HEK293 (cell line): Measurements from ENCODE around the gene TPMT.

Experiments used
- CTCF ChIA-PET: fragments of 350-600 bp; formaldehyde crosslinking; extraction: SDS; loops from one replicate; lab custom pipeline; 2021; ENCODE audit warnings: antibody characterized with exemption; lab: Yijun Ruan, JAX
- POLR2A ChIA-PET: fragments of 300-600 bp; formaldehyde crosslinking; extraction: SDS; loops from one replicate; lab custom pipeline; 2020; ENCODE audit warnings: antibody characterized with exemption, inconsistent platforms; lab: Yijun Ruan, JAX
- H3K27ac ChIP-seq: fragments of 200-500 bp; sonication (Bioruptor generic); 2 replicates; pipeline ENCODE4 v1.5.1; 2014; ENCODE audit warnings: low read depth, low read length, control low read depth, inconsistent platforms; ENCODE audit errors: extremely low read depth
- H3K36me3 ChIP-seq, 2 experiments: fragments of 200-500 bp in 1 of 2; sonication (Bioruptor generic) in 1 of 2; 1 replicate in 1 of 2; 2 replicates in 1 of 2; pipeline ENCODE4 v1.5.1; 2014 to 2017; ENCODE audit warnings: inconsistent platforms in 2 of 2, low read length in 2 of 2; ENCODE audit not compliant: control insufficient read depth in 2 of 2, insufficient read depth in 1 of 2
- H3K4me1 ChIP-seq: fragments of 200-500 bp; sonication (Bioruptor generic); 2 replicates; pipeline ENCODE4 v1.5.1; 2014; ENCODE audit warnings: mild to moderate bottlenecking, low read length, inconsistent platforms; ENCODE audit not compliant: control insufficient read depth, insufficient read depth
- H3K4me3 ChIP-seq: 2 replicates; pipeline ENCODE4 v1.5.1; 2011; ENCODE audit warnings: low read depth, mild to moderate bottlenecking, control low read depth, low read length, moderate library complexity
- H3K9me3 ChIP-seq: fragments of 200-500 bp; sonication (Bioruptor generic); 2 replicates; pipeline ENCODE4 v1.5.1; 2014; ENCODE audit warnings: low read depth, low read length, inconsistent platforms; ENCODE audit not compliant: control insufficient read depth, insufficient read depth
- GLI2 ChIP-seq: fragments of 450-650 bp; formaldehyde crosslinking; IDR thresholded peaks from 2 replicates; pipeline ENCODE4; 2017; ENCODE audit warnings: missing biosample characterization, missing genetic modification characterization, low read depth, borderline replicate concordance
- INSM2 ChIP-seq: fragments of 450-650 bp; formaldehyde crosslinking; IDR thresholded peaks from 2 replicates; pipeline ENCODE4 v1.5.1; 2016; ENCODE audit warnings: missing biosample characterization, missing genetic modification characterization
- OVOL3 ChIP-seq: fragments of 450-650 bp; formaldehyde crosslinking; IDR thresholded peaks from 2 replicates; pipeline ENCODE4 v1.5.1; 2016; ENCODE audit warnings: missing biosample characterization, missing genetic modification characterization
- ZFP37 ChIP-seq: fragments of 450-650 bp; formaldehyde crosslinking; IDR thresholded peaks from 2 replicates; pipeline ENCODE4 v1.5.1; 2016; ENCODE audit warnings: missing biosample characterization, missing genetic modification characterization
- ZFP69B ChIP-seq: fragments of 450-650 bp; formaldehyde crosslinking; IDR thresholded peaks from 2 replicates; pipeline ENCODE4 v1.5.1; 2016; ENCODE audit warnings: missing biosample characterization, missing genetic modification characterization
- ZIC2 ChIP-seq: fragments of 450-650 bp; formaldehyde crosslinking; IDR thresholded peaks from 2 replicates; pipeline ENCODE4 v1.5.1; 2016; ENCODE audit warnings: missing biosample characterization, missing genetic modification characterization
- ZNF132 ChIP-seq: fragments of 450-650 bp; formaldehyde crosslinking; IDR thresholded peaks from 2 replicates; pipeline ENCODE4 v1.5.1; 2017; ENCODE audit warnings: missing biosample characterization, missing genetic modification characterization, borderline replicate concordance
- ZNF138 ChIP-seq: fragments of 450-650 bp; formaldehyde crosslinking; IDR thresholded peaks from 2 replicates; pipeline ENCODE4 v1.5.1; 2016; ENCODE audit warnings: missing biosample characterization, missing genetic modification characterization, borderline replicate concordance
- ZNF223 ChIP-seq: fragments of 450-650 bp; formaldehyde crosslinking; IDR thresholded peaks from 2 replicates; pipeline ENCODE4 v1.5.1; 2016; ENCODE audit warnings: missing biosample characterization, missing genetic modification characterization
- ZNF24 ChIP-seq: fragments of 450-650 bp; formaldehyde crosslinking; IDR thresholded peaks from 2 replicates; pipeline ENCODE4 v1.5.1; 2016; ENCODE audit warnings: missing biosample characterization, missing genetic modification characterization
- ZNF266 ChIP-seq: fragments of 450-650 bp; formaldehyde crosslinking; IDR thresholded peaks from 2 replicates; pipeline ENCODE4 v1.5.1; 2016; ENCODE audit warnings: missing biosample characterization, missing genetic modification characterization, low read depth
- ZNF324 ChIP-seq: fragments of 450-650 bp; formaldehyde crosslinking; IDR thresholded peaks from 2 replicates; pipeline ENCODE4 v1.5.1; 2016; ENCODE audit warnings: missing biosample characterization, missing genetic modification characterization
- ZNF341 ChIP-seq: fragments of 450-650 bp; formaldehyde crosslinking; IDR thresholded peaks from 2 replicates; pipeline ENCODE4; 2016; ENCODE audit warnings: low read depth, missing biosample characterization, missing genetic modification characterization
- ZNF394 ChIP-seq: fragments of 450-650 bp; formaldehyde crosslinking; IDR thresholded peaks from 2 replicates; pipeline ENCODE4 v1.5.1; 2016; ENCODE audit warnings: missing biosample characterization, missing genetic modification characterization, mild to moderate bottlenecking, moderate library complexity, borderline replicate concordance
- ZNF433 ChIP-seq: fragments of 450-650 bp; formaldehyde crosslinking; IDR thresholded peaks from 2 replicates; pipeline ENCODE4 v1.5.1; 2016; ENCODE audit warnings: missing biosample characterization, missing genetic modification characterization, low read depth
- ZNF514 ChIP-seq: fragments of 450-650 bp; formaldehyde crosslinking; IDR thresholded peaks from 2 replicates; pipeline ENCODE4 v1.5.1; 2016; ENCODE audit warnings: missing biosample characterization, missing genetic modification characterization
- ZNF580 ChIP-seq: fragments of 450-650 bp; formaldehyde crosslinking; IDR thresholded peaks from 2 replicates; pipeline ENCODE4 v1.5.1; 2016; ENCODE audit warnings: missing biosample characterization, missing genetic modification characterization
- ZNF610 ChIP-seq: fragments of 450-650 bp; formaldehyde crosslinking; IDR thresholded peaks from 2 replicates; pipeline ENCODE4 v1.5.1; 2016; ENCODE audit warnings: missing biosample characterization, missing genetic modification characterization, borderline replicate concordance
- ZNF629 ChIP-seq: fragments of 450-650 bp; formaldehyde crosslinking; IDR thresholded peaks from 2 replicates; pipeline ENCODE4 v1.5.1; 2017; ENCODE audit warnings: missing biosample characterization, missing genetic modification characterization
- ZNF654 ChIP-seq: fragments of 450-650 bp; formaldehyde crosslinking; IDR thresholded peaks from 2 replicates; pipeline ENCODE4 v1.5.1; 2016; ENCODE audit warnings: low read depth, missing biosample characterization, missing genetic modification characterization
- ZXDB ChIP-seq: fragments of 450-650 bp; formaldehyde crosslinking; IDR thresholded peaks from 2 replicates; pipeline ENCODE4 v1.5.1; 2016; ENCODE audit warnings: missing biosample characterization, missing genetic modification characterization
- TF ChIP-seq, protein P1 (sequence below): fragments of 450-650 bp; formaldehyde crosslinking; IDR thresholded peaks from 2 replicates; pipeline ENCODE4 v1.5.1; 2016; ENCODE audit warnings: missing biosample characterization, missing genetic modification characterization, borderline replicate concordance
- TF ChIP-seq, protein P2 (sequence below): fragments of 450-650 bp; formaldehyde crosslinking; IDR thresholded peaks from 2 replicates; pipeline ENCODE4 v1.5.1; 2016; ENCODE audit warnings: missing biosample characterization, missing genetic modification characterization
- TF ChIP-seq, protein P3 (sequence below): fragments of 450-650 bp; formaldehyde crosslinking; IDR thresholded peaks from 2 replicates; pipeline ENCODE4 v1.5.1; 2016; ENCODE audit warnings: missing biosample characterization, missing genetic modification characterization
- TF ChIP-seq, protein P4 (sequence below): fragments of 450-650 bp; formaldehyde crosslinking; IDR thresholded peaks from 2 replicates; pipeline ENCODE4 v1.5.1; 2017; ENCODE audit warnings: missing biosample characterization, missing genetic modification characterization

Gene TPMT

GRCh38 chr6:18151391-18151790 lies 3.5 kb downstream of the TPMT start (continued):
- TF ChIP-seq ZNF433 (tag by site-specific recombination) (peak; percentile 71), ZNF580 (tag by site-specific recombination) (0 out of 2 replicates have a peak, but pooled peaks have one; percentile 71), ZNF629 (tag by site-specific recombination) (peak; percentile 43; the same call in 1 of the 2 replicates), ZNF394 (tag by site-specific recombination) (peak; percentile 94; the same call in 1 of the 2 replicates), ZXDB (tag by site-specific recombination) (peak; percentile 72; the same call in 1 of the 2 replicates), ZFP37 (tag by site-specific recombination) (peak; percentile 53; the same call in 1 of the 2 replicates), ZNF223 (peak; percentile 49; the same call in 1 of the 2 replicates), ZNF514 (tag by site-specific recombination) (0 out of 2 replicates have a peak, but pooled peaks have one; percentile 57), ZNF654 (tag by site-specific recombination) (peak; percentile 38), GLI2 (tag by site-specific recombination) (peak; percentile 74; the same call in 1 of the 2 replicates), ZNF341 (tag by site-specific recombination) (0 out of 2 replicates have a peak, but pooled peaks have one; percentile 26), ZNF266 (tag by site-specific recombination) (peak; percentile 76)
- TF ChIP-seq, protein P1, sequence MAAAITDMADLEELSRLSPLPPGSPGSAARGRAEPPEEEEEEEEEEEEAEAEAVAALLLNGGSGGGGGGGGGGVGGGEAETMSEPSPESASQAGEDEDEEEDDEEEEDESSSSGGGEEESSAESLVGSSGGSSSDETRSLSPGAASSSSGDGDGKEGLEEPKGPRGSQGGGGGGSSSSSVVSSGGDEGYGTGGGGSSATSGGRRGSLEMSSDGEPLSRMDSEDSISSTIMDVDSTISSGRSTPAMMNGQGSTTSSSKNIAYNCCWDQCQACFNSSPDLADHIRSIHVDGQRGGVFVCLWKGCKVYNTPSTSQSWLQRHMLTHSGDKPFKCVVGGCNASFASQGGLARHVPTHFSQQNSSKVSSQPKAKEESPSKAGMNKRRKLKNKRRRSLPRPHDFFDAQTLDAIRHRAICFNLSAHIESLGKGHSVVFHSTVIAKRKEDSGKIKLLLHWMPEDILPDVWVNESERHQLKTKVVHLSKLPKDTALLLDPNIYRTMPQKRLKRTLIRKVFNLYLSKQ (tag by site-specific recombination): peak; percentile 86; the same call in 1 of the 2 replicates
- TF ChIP-seq, protein P2, sequence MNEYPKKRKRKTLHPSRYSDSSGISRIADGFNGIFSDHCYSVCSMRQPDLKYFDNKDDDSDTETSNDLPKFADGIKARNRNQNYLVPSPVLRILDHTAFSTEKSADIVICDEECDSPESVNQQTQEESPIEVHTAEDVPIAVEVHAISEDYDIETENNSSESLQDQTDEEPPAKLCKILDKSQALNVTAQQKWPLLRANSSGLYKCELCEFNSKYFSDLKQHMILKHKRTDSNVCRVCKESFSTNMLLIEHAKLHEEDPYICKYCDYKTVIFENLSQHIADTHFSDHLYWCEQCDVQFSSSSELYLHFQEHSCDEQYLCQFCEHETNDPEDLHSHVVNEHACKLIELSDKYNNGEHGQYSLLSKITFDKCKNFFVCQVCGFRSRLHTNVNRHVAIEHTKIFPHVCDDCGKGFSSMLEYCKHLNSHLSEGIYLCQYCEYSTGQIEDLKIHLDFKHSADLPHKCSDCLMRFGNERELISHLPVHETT (tag by site-specific recombination): 0 out of 2 replicates have a peak, but pooled peaks have one; percentile 43

DNA sequence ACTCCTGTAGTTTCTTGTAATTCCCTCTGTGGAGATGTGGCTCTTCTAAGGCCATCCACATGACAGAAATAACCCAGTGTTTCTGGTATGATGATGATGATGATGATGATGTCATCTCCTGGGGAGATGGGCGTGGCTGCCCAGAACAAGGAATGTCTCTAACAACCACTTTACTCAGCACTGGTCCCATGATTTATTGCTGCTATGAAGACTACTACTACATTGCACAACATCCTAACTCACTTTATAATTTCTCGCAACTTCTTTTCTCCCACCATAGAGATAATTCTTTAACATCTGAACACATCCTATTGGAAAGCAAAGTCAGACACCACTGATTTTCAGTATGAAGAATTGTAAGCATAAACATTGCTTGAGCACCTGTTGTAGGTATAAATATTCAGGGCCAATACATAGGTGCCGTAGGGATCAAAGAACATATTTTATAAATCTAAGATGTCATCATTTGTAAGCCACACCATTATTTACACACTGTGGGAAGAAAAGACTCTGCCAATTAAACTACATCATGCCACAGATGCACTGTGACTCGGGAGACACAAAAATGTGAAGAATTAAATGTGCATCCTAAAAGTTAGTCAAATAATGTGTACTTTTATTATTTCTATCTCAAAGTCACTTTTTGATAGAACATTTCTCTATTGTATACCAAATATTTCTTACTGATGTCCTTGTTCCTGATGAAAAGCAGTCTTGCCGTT lies 6.4 kb downstream of the TPMT start:
- H3K4me3 ChIP-seq: no peak overlapping the region
- H3K9me3 ChIP-seq: no peaks in the 10 kb centered on the region
- ChIA-PET POLR2A (interaction anchor here (0.7 kb wide), 1 partner anchor 27 kb away, joined by 3 read pairs; no protein-coding TSS in a partner anchor), CTCF (interaction anchor here (0.7 kb wide), 1 partner anchor 247 kb away, joined by 4 read pairs; no protein-coding TSS in a partner anchor)
- peaks cover 0 to 5% of the 10 kb centered on the region in 2 experiments; a peak in 2 of 3 replicates for H3K36me3 ChIP-seq
- no peak overlapping the region for H3K27ac ChIP-seq
- H3K4me1 ChIP-seq: peaks cover 2% of the 10 kb centered on the region; the same call in 1 of the 2 replicates
- no peak for TF ChIP-seq ZNF610
- no peak for TF ChIP-seq ZNF132
- TF ChIP-seq, protein P3, sequence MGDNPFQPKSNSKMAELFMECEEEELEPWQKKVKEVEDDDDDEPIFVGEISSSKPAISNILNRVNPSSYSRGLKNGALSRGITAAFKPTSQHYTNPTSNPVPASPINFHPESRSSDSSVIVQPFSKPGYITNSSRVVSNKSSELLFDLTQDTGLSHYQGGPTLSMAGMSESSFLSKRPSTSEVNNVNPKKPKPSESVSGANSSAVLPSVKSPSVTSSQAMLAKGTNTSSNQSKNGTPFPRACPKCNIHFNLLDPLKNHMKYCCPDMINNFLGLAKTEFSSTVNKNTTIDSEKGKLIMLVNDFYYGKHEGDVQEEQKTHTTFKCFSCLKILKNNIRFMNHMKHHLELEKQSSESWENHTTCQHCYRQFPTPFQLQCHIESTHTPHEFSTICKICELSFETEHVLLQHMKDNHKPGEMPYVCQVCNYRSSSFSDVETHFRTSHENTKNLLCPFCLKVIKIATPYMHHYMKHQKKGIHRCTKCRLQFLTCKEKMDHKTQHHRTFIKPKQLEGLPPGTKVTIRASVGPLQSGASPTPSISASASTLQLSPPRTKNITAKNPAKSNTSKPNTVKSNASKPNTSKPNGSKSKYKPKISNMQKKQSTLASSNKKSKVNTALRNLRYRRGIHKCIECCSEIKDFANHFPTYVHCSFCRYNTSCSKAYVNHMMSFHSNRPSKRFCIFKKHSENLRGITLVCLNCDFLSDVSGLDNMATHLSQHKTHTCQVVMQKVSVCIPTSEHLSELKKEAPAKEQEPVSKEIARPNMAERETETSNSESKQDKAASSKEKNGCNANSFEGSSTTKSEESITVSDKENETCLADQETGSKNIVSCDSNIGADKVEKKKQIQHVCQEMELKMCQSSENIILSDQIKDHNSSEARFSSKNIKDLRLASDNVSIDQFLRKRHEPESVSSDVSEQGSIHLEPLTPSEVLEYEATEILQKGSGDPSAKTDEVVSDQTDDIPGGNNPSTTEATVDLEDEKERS (tag by site-specific recombination): no peak
- TF ChIP-seq, protein P4, sequence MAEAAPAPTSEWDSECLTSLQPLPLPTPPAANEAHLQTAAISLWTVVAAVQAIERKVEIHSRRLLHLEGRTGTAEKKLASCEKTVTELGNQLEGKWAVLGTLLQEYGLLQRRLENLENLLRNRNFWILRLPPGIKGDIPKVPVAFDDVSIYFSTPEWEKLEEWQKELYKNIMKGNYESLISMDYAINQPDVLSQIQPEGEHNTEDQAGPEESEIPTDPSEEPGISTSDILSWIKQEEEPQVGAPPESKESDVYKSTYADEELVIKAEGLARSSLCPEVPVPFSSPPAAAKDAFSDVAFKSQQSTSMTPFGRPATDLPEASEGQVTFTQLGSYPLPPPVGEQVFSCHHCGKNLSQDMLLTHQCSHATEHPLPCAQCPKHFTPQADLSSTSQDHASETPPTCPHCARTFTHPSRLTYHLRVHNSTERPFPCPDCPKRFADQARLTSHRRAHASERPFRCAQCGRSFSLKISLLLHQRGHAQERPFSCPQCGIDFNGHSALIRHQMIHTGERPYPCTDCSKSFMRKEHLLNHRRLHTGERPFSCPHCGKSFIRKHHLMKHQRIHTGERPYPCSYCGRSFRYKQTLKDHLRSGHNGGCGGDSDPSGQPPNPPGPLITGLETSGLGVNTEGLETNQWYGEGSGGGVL: no peak
- TF ChIP-seq OVOL3 (tag by site-specific recombination): no peak
- no peak for TF ChIP-seq INSM2 (tag by site-specific recombination)
- TF ChIP-seq ZFP69B (tag by site-specific recombination): no peak
- no peak for TF ChIP-seq ZIC2 (tag by site-specific recombination)
- 0 out of 2 replicates have a peak, but pooled peaks have one; percentile 48 for TF ChIP-seq ZNF24
- no peak for TF ChIP-seq ZNF138 (tag by site-specific recombination)
- TF ChIP-seq ZNF324 (tag by site-specific recombination): peak; percentile 39; the same call in 1 of the 2 replicates
